ENCODE measurements around the gene SYCE1L. TPM values are rescaled to one million over a fixed set of nuclear protein-coding genes. Genes with fewer than 3 reads are reported as not detected.
"Not testable (repeated sequence)": the region's sequence is repeated elsewhere in the genome, so short reads cannot be mapped to it uniquely, and the experiment has no call there.

Gene SYCE1L
- total RNA-seq, 1 donor from 2014 or later: 2.5 TPM

DNA sequence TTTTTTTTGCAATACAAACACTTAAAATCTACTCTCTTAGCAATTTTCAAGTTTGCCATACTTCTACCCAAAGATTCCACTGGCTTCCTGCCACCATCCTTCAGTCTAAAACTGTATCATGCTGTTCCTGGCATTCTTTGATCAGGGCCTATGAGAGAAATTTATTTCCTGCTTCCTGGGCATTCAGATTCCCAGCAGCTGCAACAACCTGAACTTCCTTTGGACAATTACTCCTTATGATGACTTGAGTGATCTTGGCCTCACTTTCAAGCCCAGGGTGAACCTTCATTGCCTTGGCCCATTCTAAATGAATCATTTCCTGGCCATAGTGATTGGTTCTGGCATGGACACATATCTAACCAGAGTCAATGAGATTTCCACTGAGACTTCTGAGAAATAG is 26.3 kb upstream of the SYCE1L start:
- Mint-ChIP-seq H3K27me3 (ENCODE audit: unreplicated experiment) (no peaks in the 10 kb centered on the region), H3K4me1 (ENCODE audit: unreplicated experiment) (peaks cover 4% of the 10 kb centered on the region)
- TF ChIP-seq, protein P1, sequence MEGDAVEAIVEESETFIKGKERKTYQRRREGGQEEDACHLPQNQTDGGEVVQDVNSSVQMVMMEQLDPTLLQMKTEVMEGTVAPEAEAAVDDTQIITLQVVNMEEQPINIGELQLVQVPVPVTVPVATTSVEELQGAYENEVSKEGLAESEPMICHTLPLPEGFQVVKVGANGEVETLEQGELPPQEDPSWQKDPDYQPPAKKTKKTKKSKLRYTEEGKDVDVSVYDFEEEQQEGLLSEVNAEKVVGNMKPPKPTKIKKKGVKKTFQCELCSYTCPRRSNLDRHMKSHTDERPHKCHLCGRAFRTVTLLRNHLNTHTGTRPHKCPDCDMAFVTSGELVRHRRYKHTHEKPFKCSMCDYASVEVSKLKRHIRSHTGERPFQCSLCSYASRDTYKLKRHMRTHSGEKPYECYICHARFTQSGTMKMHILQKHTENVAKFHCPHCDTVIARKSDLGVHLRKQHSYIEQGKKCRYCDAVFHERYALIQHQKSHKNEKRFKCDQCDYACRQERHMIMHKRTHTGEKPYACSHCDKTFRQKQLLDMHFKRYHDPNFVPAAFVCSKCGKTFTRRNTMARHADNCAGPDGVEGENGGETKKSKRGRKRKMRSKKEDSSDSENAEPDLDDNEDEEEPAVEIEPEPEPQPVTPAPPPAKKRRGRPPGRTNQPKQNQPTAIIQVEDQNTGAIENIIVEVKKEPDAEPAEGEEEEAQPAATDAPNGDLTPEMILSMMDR (IDR thresholded peaks at IDR 0.05; ENCODE audit: unreplicated experiment): no peak

DNA sequence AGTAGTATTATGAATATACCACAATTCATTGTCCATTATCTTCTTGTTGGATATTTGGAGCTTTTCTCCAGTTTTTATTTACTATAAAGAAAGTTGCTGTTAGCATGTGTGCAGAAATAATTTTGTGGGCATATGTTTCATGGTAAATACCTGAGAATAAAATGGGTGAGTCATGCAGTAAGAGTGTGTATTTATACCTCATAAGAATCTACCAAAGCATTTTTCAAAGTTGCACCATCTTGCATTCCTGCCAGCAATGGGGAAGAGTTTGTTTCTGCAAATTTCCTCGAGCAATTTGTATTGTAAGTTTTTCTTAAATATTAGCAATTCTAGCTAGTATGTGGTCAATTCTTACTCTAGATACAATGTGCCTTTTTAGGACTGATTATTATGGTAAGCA is 16.1 kb upstream of the SYCE1L start:
- Mint-ChIP-seq H3K36me3 (ENCODE audit: low read depth, unreplicated experiment) (no peaks in the 10 kb centered on the region), H3K4me3 (ENCODE audit: unreplicated experiment) (no peak overlapping the region), H3K27me3 (ENCODE audit: unreplicated experiment) (no peaks in the 10 kb centered on the region), H3K9me3 (ENCODE audit: unreplicated experiment) (no peaks in the 10 kb centered on the region), H3K4me1 (ENCODE audit: unreplicated experiment) (no peaks in the 10 kb centered on the region), H3K27ac (ENCODE audit: unreplicated experiment) (no peak overlapping the region)
- TF ChIP-seq, protein P1 (IDR thresholded peaks at IDR 0.05; ENCODE audit: unreplicated experiment): no peak
- no peak for DNase-seq (ENCODE audit: low spot score)

More for the DNA sequence above, 26.3 kb upstream of the SYCE1L start:
- Mint-ChIP-seq H3K36me3 (ENCODE audit: low read depth, unreplicated experiment) (no peaks in the 10 kb centered on the region), H3K27ac (ENCODE audit: unreplicated experiment) (no peak overlapping the region), H3K4me3 (ENCODE audit: unreplicated experiment) (no peak overlapping the region), H3K9me3 (ENCODE audit: unreplicated experiment) (no peaks in the 10 kb centered on the region)
- DNase-seq (ENCODE audit: low spot score): no peak

DNA sequence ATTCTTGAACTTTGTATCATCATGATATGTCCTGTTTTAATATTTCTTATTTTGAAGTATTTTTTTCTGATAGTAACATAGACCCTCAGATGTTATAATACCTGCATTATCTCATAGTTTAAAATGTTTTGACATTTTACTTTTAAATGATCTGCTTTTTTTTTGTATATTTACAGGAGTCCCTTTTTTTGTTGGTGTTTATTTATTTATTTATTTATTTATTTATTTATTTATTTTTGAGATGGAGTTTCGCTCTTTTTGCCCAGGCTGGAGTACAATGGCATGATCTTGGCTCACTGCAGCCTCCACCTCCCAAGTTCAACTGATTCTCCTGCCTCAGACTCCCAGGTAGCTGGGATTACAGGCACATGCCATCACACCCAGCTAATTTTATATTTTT is 12.9 kb upstream of the SYCE1L start:
- not testable (repeated sequence) for H3K4me1 Mint-ChIP-seq (ENCODE audit: unreplicated experiment); DNase-seq (ENCODE audit: low spot score); H3K4me3 Mint-ChIP-seq (ENCODE audit: unreplicated experiment); H3K36me3 Mint-ChIP-seq (ENCODE audit: low read depth, unreplicated experiment); H3K27ac Mint-ChIP-seq (ENCODE audit: unreplicated experiment); H3K9me3 Mint-ChIP-seq (ENCODE audit: unreplicated experiment); H3K27me3 Mint-ChIP-seq (ENCODE audit: unreplicated experiment)

DNA sequence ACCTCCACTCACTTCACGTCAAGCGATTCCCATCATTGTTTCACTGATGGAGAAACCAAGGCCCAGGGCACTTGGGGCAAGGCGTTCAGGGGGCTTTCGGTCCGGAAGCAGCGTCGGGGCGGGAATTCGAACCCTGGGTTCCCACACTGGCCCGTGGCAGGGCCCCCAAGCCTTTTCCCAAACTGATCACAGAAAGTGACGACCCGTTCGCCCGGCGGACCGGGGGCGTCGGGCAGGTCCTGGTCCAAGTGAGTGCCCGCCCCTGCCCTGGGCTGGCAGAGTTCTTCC is 9.1 kb upstream of the SYCE1L start:
- Mint-ChIP-seq H3K4me1 (ENCODE audit: unreplicated experiment) (peaks cover 21% of the 10 kb centered on the region), H3K27me3 (ENCODE audit: unreplicated experiment) (peaks cover 7% of the 10 kb centered on the region), H3K36me3 (ENCODE audit: low read depth, unreplicated experiment) (peaks cover 21% of the 10 kb centered on the region), H3K9me3 (ENCODE audit: unreplicated experiment) (no peaks in the 10 kb centered on the region), H3K4me3 (ENCODE audit: unreplicated experiment) (peak overlapping the region; percentile 94), H3K27ac (ENCODE audit: unreplicated experiment) (no peak overlapping the region)
- no peak for DNase-seq (ENCODE audit: low spot score)
- TF ChIP-seq, protein P1 (IDR thresholded peaks at IDR 0.05; ENCODE audit: unreplicated experiment): no peak

GRCh38 chr16:77190478-77191258 is 8.5 kb upstream of the SYCE1L start, which contains the start of gene MON1B:
Gene MON1B (plus strand): TSS chr16:77191190. CDS start chr16:77191486, 296 bp downstream.
- peaks cover 22% of the 10 kb centered on the region for H3K36me3 Mint-ChIP-seq (ENCODE audit: low read depth, unreplicated experiment)
- peak within 1 kb of the TSS; percentile 95 for H3K27ac Mint-ChIP-seq (ENCODE audit: unreplicated experiment)
- no peaks in the 10 kb centered on the region for H3K9me3 Mint-ChIP-seq (ENCODE audit: unreplicated experiment)
- peaks cover 21% of the 10 kb centered on the region for H3K4me1 Mint-ChIP-seq (ENCODE audit: unreplicated experiment)
- peak; percentile 89 for DNase-seq (ENCODE audit: low spot score)
- TF ChIP-seq, protein P1 (IDR thresholded peaks at IDR 0.05; ENCODE audit: unreplicated experiment): no peak
- peaks cover 7% of the 10 kb centered on the region for H3K27me3 Mint-ChIP-seq (ENCODE audit: unreplicated experiment)
- peak within 1 kb of the TSS; percentile 94 for H3K4me3 Mint-ChIP-seq (ENCODE audit: unreplicated experiment)
